ENCODE data around the gene RRM2. TPM values are rescaled to one million over a fixed set of nuclear protein-coding genes. Genes with fewer than 3 reads are reported as not detected.

RRM2 gene
- total RNA-seq, 1 experiment from 2014 or later = 330 TPM

GRCh38 chr2:10094271-10094814, 28.2 kb upstream of the RRM2 start:
- Histone ChIP-seq H4K20me1 (ENCODE audit: insufficient read depth) (no peaks in the 10 kb centered on the region), H3K27ac (ENCODE audit: low read depth, low read length) (no peak overlapping the region), H3K36me3 (ENCODE audit: control insufficient read depth in 1 of 2, insufficient read depth in 2 of 2, low read length in 2 of 2) (no peaks in the 10 kb centered on the region), H3K27me3 (ENCODE audit: insufficient read depth, low read length) (no peaks in the 10 kb centered on the region), H3K4me2 (ENCODE audit: low read length) (no peak overlapping the region), H3K4me3 (replicated peaks in 1 of 2; ENCODE audit: low read depth in 1 of 2, low read length in 2 of 2) (no peak overlapping the region), H3K79me2 (ENCODE audit: insufficient read depth, low read length) (no peaks in the 10 kb centered on the region), H3K9me3 (ENCODE audit: control insufficient read depth in 1 of 2, insufficient read depth in 1 of 2, low read depth in 1 of 2, low read length in 2 of 2) (no peaks in the 10 kb centered on the region), H3K4me1 (ENCODE audit: control insufficient read depth in 1 of 2, insufficient read depth in 2 of 2, low read length in 2 of 2) (peaks cover 3 to 19% of the 10 kb centered on the region in 2 experiments; a peak in 3 of 4 replicates), H3K9ac (ENCODE audit: low read length) (no peak overlapping the region), H2AFZ (ENCODE audit: low read depth, low read length, poor library complexity, severe bottlenecking) (no peak overlapping the region), H3K9me2 (ENCODE audit: insufficient read depth) (no peaks in the 10 kb centered on the region)
- no peak for TF ChIP-seq ZBTB33 (IDR thresholded peaks at IDR 0.05; ENCODE audit: extremely low read depth, insufficient replicate concordance, low read length)
- ChIA-PET CTCF (interaction anchor here (0.9 to 5.1 kb wide), 2 partner anchors 22 to 30 kb away, joined by 3 to 91 read pairs; no protein-coding TSS in a partner anchor), RAD21 (ENCODE audit: low non-redundant PET in 1 of 2, low total read pairs in 2 of 2, uncharacterized antibody in 2 of 2, unreplicated experiment in 2 of 2) (interaction anchor here in 1 of 2 experiments (1.0 kb wide), 1 partner anchor 21 kb away, joined by 3 read pairs; no protein-coding TSS in a partner anchor), POLR2A (no interaction called here)
- no peak for DNase-seq (ENCODE audit: low read depth, low spot score)
- ATAC-seq = no peak
- intact Hi-C loops (cut with micrococcal nuclease) = no loop called here
- BruUV-seq (replicated peaks) = no TSS peak

DNA sequence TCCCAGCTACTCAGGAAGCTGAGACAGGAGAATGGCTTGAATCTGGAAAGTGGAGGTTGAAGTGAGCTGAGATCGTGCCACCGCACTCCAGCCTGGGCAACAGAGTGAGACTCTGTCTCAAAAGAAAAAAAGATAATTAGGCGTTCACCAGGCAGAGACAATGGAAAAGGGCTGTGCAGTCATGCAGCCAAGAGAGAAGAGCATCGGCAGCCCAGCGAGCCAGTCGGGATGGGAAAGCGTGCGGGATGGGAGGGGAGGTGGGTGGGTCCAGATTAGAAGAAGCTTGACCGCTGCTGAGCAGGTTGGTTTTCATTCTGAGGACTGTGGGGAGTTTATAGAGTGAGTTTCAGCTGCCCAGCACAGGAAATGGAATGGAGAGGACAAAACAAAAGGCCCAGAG, 27.4 kb upstream of the RRM2 start:
- H3K79me2 ChIP-seq (ENCODE audit: insufficient read depth, low read length) = no peaks in the 10 kb centered on the region
- H2AFZ ChIP-seq (ENCODE audit: low read depth, low read length, poor library complexity, severe bottlenecking) = no peak overlapping the region
- peaks cover 3 to 19% of the 10 kb centered on the region in 2 experiments; a peak in 3 of 4 replicates for H3K4me1 ChIP-seq (ENCODE audit: control insufficient read depth in 1 of 2, insufficient read depth in 2 of 2, low read length in 2 of 2)
- DNase-seq (ENCODE audit: low read depth, low spot score) (no peak), ATAC-seq (no peak)
- ChIA-PET RAD21 (ENCODE audit: low non-redundant PET in 1 of 2, low total read pairs in 2 of 2, uncharacterized antibody in 2 of 2, unreplicated experiment in 2 of 2) (no interaction called here), CTCF (interaction anchor here (5.1 kb wide), 1 partner anchor 23 kb away, joined by 91 read pairs; no protein-coding TSS in a partner anchor), POLR2A (no interaction called here)
- H3K4me2 ChIP-seq (ENCODE audit: low read length) = no peak overlapping the region
- no TSS peak for BruUV-seq (replicated peaks)
- H3K9me3 ChIP-seq (ENCODE audit: control insufficient read depth in 1 of 2, insufficient read depth in 1 of 2, low read depth in 1 of 2, low read length in 2 of 2) = no peaks in the 10 kb centered on the region
- TF ChIP-seq SIN3A (IDR thresholded peaks at IDR 0.05; ENCODE audit: low read depth) (no peak), SP1 (IDR thresholded peaks at IDR 0.05; ENCODE audit: low read depth) (no peak), EZH2phosphoT487 (IDR thresholded peaks at IDR 0.05; ENCODE audit: borderline replicate concordance) (no peak), EGR1 (IDR thresholded peaks at IDR 0.05; ENCODE audit: low read depth) (no peak), CEBPB (IDR thresholded peaks at IDR 0.05; ENCODE audit: low read depth) (no peak), RAD21 (IDR thresholded peaks at IDR 0.05; ENCODE audit: low read depth) (no peak), MAX (IDR thresholded peaks at IDR 0.05) (no peak), TCF7L2 (IDR thresholded peaks at IDR 0.05; ENCODE audit: borderline replicate concordance, extremely low read depth, insufficient read depth, insufficient read length) (no peak), ELF1 (IDR thresholded peaks at IDR 0.05; ENCODE audit: borderline replicate concordance, low read depth) (no peak), ZNF274 (IDR thresholded peaks at IDR 0.05; ENCODE audit: low read depth, low read length) (no peak), JUND (IDR thresholded peaks at IDR 0.05) (no peak), EZH2 (IDR thresholded peaks at IDR 0.05) (no peak), POLR2A (IDR thresholded peaks at IDR 0.05; ENCODE audit: borderline replicate concordance, extremely low read depth, insufficient read depth, insufficient read length) (no peak), ZFX (IDR thresholded peaks at IDR 0.05) (no peak), YY1 (IDR thresholded peaks at IDR 0.05; ENCODE audit: extremely low read depth, insufficient replicate concordance, low read depth, low read length) (no peak)
- TF ChIP-seq, protein P1, sequence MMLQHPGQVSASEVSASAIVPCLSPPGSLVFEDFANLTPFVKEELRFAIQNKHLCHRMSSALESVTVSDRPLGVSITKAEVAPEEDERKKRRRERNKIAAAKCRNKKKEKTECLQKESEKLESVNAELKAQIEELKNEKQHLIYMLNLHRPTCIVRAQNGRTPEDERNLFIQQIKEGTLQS (IDR thresholded peaks at IDR 0.05) = no peak
- TF ChIP-seq, protein P2, sequence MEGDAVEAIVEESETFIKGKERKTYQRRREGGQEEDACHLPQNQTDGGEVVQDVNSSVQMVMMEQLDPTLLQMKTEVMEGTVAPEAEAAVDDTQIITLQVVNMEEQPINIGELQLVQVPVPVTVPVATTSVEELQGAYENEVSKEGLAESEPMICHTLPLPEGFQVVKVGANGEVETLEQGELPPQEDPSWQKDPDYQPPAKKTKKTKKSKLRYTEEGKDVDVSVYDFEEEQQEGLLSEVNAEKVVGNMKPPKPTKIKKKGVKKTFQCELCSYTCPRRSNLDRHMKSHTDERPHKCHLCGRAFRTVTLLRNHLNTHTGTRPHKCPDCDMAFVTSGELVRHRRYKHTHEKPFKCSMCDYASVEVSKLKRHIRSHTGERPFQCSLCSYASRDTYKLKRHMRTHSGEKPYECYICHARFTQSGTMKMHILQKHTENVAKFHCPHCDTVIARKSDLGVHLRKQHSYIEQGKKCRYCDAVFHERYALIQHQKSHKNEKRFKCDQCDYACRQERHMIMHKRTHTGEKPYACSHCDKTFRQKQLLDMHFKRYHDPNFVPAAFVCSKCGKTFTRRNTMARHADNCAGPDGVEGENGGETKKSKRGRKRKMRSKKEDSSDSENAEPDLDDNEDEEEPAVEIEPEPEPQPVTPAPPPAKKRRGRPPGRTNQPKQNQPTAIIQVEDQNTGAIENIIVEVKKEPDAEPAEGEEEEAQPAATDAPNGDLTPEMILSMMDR (IDR thresholded peaks at IDR 0.05 in 2 of 3, conservative IDR thresholded peaks at IDR 0.05 in 1 of 3; ENCODE audit: borderline replicate concordance in 1 of 3, insufficient read depth in 1 of 3, low read depth in 2 of 3, low read length in 2 of 3) = no peak
- no peak overlapping the region for H3K27ac ChIP-seq (ENCODE audit: low read depth, low read length)
- H3K9ac ChIP-seq (ENCODE audit: low read length) = no peak overlapping the region
- H3K27me3 ChIP-seq (ENCODE audit: insufficient read depth, low read length) = no peaks in the 10 kb centered on the region
- no peaks in the 10 kb centered on the region for H3K36me3 ChIP-seq (ENCODE audit: control insufficient read depth in 1 of 2, insufficient read depth in 2 of 2, low read length in 2 of 2)
- H3K9me2 ChIP-seq (ENCODE audit: insufficient read depth) = no peaks in the 10 kb centered on the region
- intact Hi-C loops (cut with micrococcal nuclease) = no loop called here
- no peak overlapping the region for H3K4me3 ChIP-seq (replicated peaks in 1 of 2; ENCODE audit: low read depth in 1 of 2, low read length in 2 of 2)
- H4K20me1 ChIP-seq (ENCODE audit: insufficient read depth) = no peaks in the 10 kb centered on the region

Data from HCT116 (cell line).